Measurements from ENCODE around the gene RPRD1B. TPM values are rescaled to one million over a fixed set of nuclear protein-coding genes. Genes with fewer than 3 reads are reported as not detected.

RPRD1B gene
- total and polyA plus RNA-seq, 4 donors = 5.8 to 34.3 (median 29.4) TPM

GRCh38 chr20:38002422-38002821, 31.1 kb upstream of the RPRD1B start (continued):
- TF ChIP-seq SP1 (IDR thresholded peaks at IDR 0.05) (no peak), RAD21 (IDR thresholded peaks at IDR 0.05) (no peak), ZBTB33 (IDR thresholded peaks at IDR 0.05) (no peak), MAX (IDR thresholded peaks at IDR 0.05) (no peak), TAF1 (conservative IDR thresholded peaks at IDR 0.05) (no peak), HNF4A (conservative IDR thresholded peaks at IDR 0.05) (no peak)

- Histone ChIP-seq H3K4me3 (ENCODE audit: low read depth in 1 of 3, low read length in 3 of 3) (no peak overlapping the region), H3K4me1 (ENCODE audit: control insufficient read depth in 4 of 4, insufficient read depth in 4 of 4, low read length in 3 of 4) (no peaks in the 10 kb centered on the region), H3K27ac (ENCODE audit: low read depth in 1 of 2, low read length in 2 of 2) (no peak overlapping the region), H3K36me3 (ENCODE audit: control insufficient read depth in 4 of 4, insufficient read depth in 3 of 4, low read depth in 1 of 4, low read length in 3 of 4) (peaks cover 7 to 38% (median 29%) of the 10 kb centered on the region in 4 donors), H3K27me3 (ENCODE audit: control insufficient read depth in 4 of 4, insufficient read depth in 4 of 4, low read length in 3 of 4) (no peaks in the 10 kb centered on the region), H3K9ac (ENCODE audit: low read depth in 1 of 2, low read length in 2 of 2) (no peak overlapping the region), H3K9me3 (ENCODE audit: control insufficient read depth in 4 of 4, low read length in 3 of 4) (no peaks in the 10 kb centered on the region)
- no peak for DNase-seq (ENCODE audit: low spot score)
- 96% methylated on average over 1 of the region's 1 CpG for WGBS
- TF ChIP-seq RXRA (IDR thresholded peaks at IDR 0.05) (no peak), REST (IDR thresholded peaks at IDR 0.05) (no peak), SP1 (IDR thresholded peaks at IDR 0.05) (no peak), MAX (IDR thresholded peaks at IDR 0.05) (no peak), HNF4G (IDR thresholded peaks at IDR 0.05) (no peak), HNF4A (conservative IDR thresholded peaks at IDR 0.05) (no peak), TAF1 (conservative IDR thresholded peaks at IDR 0.05) (no peak), NR2F2 (IDR thresholded peaks at IDR 0.05) (no peak)
These were observed 29.1 kb upstream of the RPRD1B start for GRCh38 chr20:38004416-38004815.

GRCh38 chr20:38005903-38006302, 27.6 kb upstream of the RPRD1B start:
- Histone ChIP-seq H3K9ac (ENCODE audit: low read depth in 1 of 2, low read length in 2 of 2) (no peak overlapping the region), H3K27ac (ENCODE audit: low read depth in 1 of 2, low read length in 2 of 2) (no peak overlapping the region), H3K9me3 (ENCODE audit: control insufficient read depth in 4 of 4, low read length in 3 of 4) (no peaks in the 10 kb centered on the region), H3K36me3 (ENCODE audit: control insufficient read depth in 4 of 4, insufficient read depth in 3 of 4, low read depth in 1 of 4, low read length in 3 of 4) (peaks cover 7 to 29% (median 21%) of the 10 kb centered on the region in 4 donors), H3K27me3 (ENCODE audit: control insufficient read depth in 4 of 4, insufficient read depth in 4 of 4, low read length in 3 of 4) (no peaks in the 10 kb centered on the region), H3K4me1 (ENCODE audit: control insufficient read depth in 4 of 4, insufficient read depth in 4 of 4, low read length in 3 of 4) (no peaks in the 10 kb centered on the region), H3K4me3 (ENCODE audit: low read depth in 1 of 3, low read length in 3 of 3) (no peak overlapping the region)
- TF ChIP-seq CTCF (IDR thresholded peaks at IDR 0.05; ENCODE audit: low read depth, low read length, missing input control) (no peak), SP1 (IDR thresholded peaks at IDR 0.05) (no peak), YY1 (IDR thresholded peaks at IDR 0.05) (no peak)
- DNase-seq (ENCODE audit: low spot score) = no peak
- WGBS = 88% methylated on average over 5 of the region's 5 CpGs
